Measurements from ENCODE around the gene SIAH3.

SIAH3 gene

GRCh38 chr13:45850027-45850613, 1.4 kb downstream of the SIAH3 start:
- no peak for TF ChIP-seq CTCF (conservative IDR thresholded peaks at IDR 0.05; ENCODE audit: low read depth, low read length)
- no peak for DNase-seq (ENCODE audit: low read depth)
- H3K4me3 ChIP-seq (ENCODE audit: low read depth, low read length): no peak overlapping the region

- DNase-seq (ENCODE audit: low read depth): no peak
- TF ChIP-seq CTCF (conservative IDR thresholded peaks at IDR 0.05; ENCODE audit: low read depth, low read length): no peak
- H3K4me3 ChIP-seq (ENCODE audit: low read depth, low read length): no peak overlapping the region
These were observed 2.1 kb downstream of the SIAH3 start for GRCh38 chr13:45849408-45849807.

GRCh38 chr13:45847554-45848224, 3.9 kb downstream of the SIAH3 start:
- no peak for TF ChIP-seq CTCF (conservative IDR thresholded peaks at IDR 0.05; ENCODE audit: low read depth, low read length)
- DNase-seq (ENCODE audit: low read depth): peak; percentile 29
- H3K4me3 ChIP-seq (ENCODE audit: low read depth, low read length): no peak overlapping the region

GRCh38 chr13:45846681-45847080, 4.9 kb downstream of the SIAH3 start:
- no peak overlapping the region for H3K4me3 ChIP-seq (ENCODE audit: low read depth, low read length)
- TF ChIP-seq CTCF (conservative IDR thresholded peaks at IDR 0.05; ENCODE audit: low read depth, low read length): no peak
- DNase-seq (ENCODE audit: low read depth): no peak

GRCh38 chr13:45838171-45838745, 13.3 kb downstream of the SIAH3 start:
- no peak overlapping the region for H3K4me3 ChIP-seq (ENCODE audit: low read depth, low read length)
- DNase-seq (ENCODE audit: low read depth): no peak
- TF ChIP-seq CTCF (conservative IDR thresholded peaks at IDR 0.05; ENCODE audit: low read depth, low read length): no peak

GRCh38 chr13:45837111-45837510, 14.4 kb downstream of the SIAH3 start:
- no peak overlapping the region for H3K4me3 ChIP-seq (ENCODE audit: low read depth, low read length)

More at GRCh38 chr13:45837111-45837510, 14.4 kb downstream of the SIAH3 start:
- TF ChIP-seq CTCF (conservative IDR thresholded peaks at IDR 0.05; ENCODE audit: low read depth, low read length): no peak
- DNase-seq (ENCODE audit: low read depth): no peak
